MCF 10A (cell line): ENCODE data around the gene RSRC2. TPM values are rescaled to one million over a fixed set of nuclear protein-coding genes. Genes with fewer than 3 reads are reported as not detected.
"Not testable (repeated sequence)": the region's sequence is repeated elsewhere in the genome, so short reads cannot be mapped to it uniquely, and the experiment has no call there.

Source experiments
- BruUV-seq: library from RNA; stranded (reverse); fragments of 400-500 nt; replicated peaks from 2 replicates; lab custom pipeline; 2021; lab: Mats Ljungman, UMichigan
- CTCF ChIA-PET: fragments of 300-600 bp; sonication (Branson Sonifier 250); formaldehyde crosslinking; extraction: SDS; loops from one replicate; lab custom pipeline; 2021; ENCODE audit warnings: antibody characterized with exemption, inconsistent platforms; lab: Yijun Ruan, JAX
- POLR2A ChIA-PET: fragments of 300-600, 350-650 bp; sonication (Branson Sonifier 250); formaldehyde crosslinking; extraction: SDS; loops from one replicate; lab custom pipeline; 2020; ENCODE audit warnings: antibody characterized with exemption, inconsistent platforms; lab: Yijun Ruan, JAX
- DNase-seq: peaks from one replicate; pipeline ENCODE4 v3.0.0-alpha.2; 2018; ENCODE audit not compliant: unreplicated experiment
- H3K27ac Mint-ChIP-seq: one replicate; pipeline ENCODE4 v1.8.0; 2022; ENCODE audit warnings: mild to moderate bottlenecking, low read depth, mixed read lengths; ENCODE audit not compliant: unreplicated experiment
- H3K27me3 Mint-ChIP-seq: one replicate; pipeline ENCODE4 v1.8.0; 2022; ENCODE audit warnings: mixed read lengths; ENCODE audit not compliant: insufficient read depth, unreplicated experiment
- H3K36me3 Mint-ChIP-seq: one replicate; pipeline ENCODE4 v1.8.0; 2022; ENCODE audit warnings: mild to moderate bottlenecking, moderate library complexity, mixed read lengths; ENCODE audit not compliant: insufficient read depth, unreplicated experiment
- H3K4me1 Mint-ChIP-seq: one replicate; pipeline ENCODE4 v1.8.0; 2022; ENCODE audit warnings: mixed read lengths; ENCODE audit not compliant: insufficient read depth, unreplicated experiment
- H3K4me3 Mint-ChIP-seq: one replicate; pipeline ENCODE4 v1.8.0; 2022; ENCODE audit warnings: mild to moderate bottlenecking, moderate library complexity, mixed read lengths; ENCODE audit not compliant: unreplicated experiment
- H3K9me3 Mint-ChIP-seq: one replicate; pipeline ENCODE4 v1.8.0; 2022; ENCODE audit warnings: mixed read lengths; ENCODE audit not compliant: unreplicated experiment
- intact Hi-C: fragments of 100-400 bp; cut with micrococcal nuclease; formaldehyde crosslinking; loops from 2 replicates; pipeline ENCODE4 v1.14.1; 2022
- total RNA-seq: library from RNA; stranded (reverse); gene quantifications from 2 replicates; pipeline ENCODE4 v1.2.3, GENCODE V29; 2022
- TF ChIP-seq, protein P1 (sequence below): fragments of 200-600 bp; IDR thresholded peaks from one replicate; pipeline ENCODE4 v1.8.0; 2022; ENCODE audit warnings: antibody characterized with exemption, mild to moderate bottlenecking; ENCODE audit not compliant: unreplicated experiment

Gene RSRC2
- total RNA-seq, 1 experiment from 2014 or later = 93.4 TPM

DNA sequence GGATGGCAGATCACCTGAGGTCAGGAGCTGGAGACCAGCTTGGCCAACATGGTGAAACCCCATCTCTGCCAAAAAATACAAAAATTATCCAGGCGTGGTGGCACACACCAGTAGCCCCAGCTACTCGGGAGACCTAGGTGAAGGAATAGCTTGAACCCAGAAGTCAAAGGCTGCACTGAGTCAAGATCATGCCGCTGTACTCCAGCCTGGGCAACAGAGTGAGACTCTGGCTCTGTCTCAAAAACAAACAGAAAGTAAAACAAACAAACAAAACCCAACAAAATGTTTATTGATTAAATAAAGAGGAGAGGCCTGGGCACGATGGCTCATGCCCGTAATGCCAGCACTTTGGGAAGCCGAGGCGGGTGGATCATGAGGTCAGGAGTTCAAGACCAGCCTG lies 31.5 kb downstream of the RSRC2 start:
- intact Hi-C loops = no loop called here
- POLR2A ChIA-PET = interaction anchor here (0.6 to 11.3 kb wide), 3 partner anchors 9 to 99 kb away, joined by 3 to 271 read pairs (median 3); partner anchors contain the start of genes KNTC1 and RSRC2
- Mint-ChIP-seq H3K4me3 (no peak overlapping the region), H3K4me1 (peaks cover 5% of the 10 kb centered on the region), H3K27ac (peak overlapping the region; percentile 42), H3K27me3 (no peaks in the 10 kb centered on the region), H3K9me3 (no peaks in the 10 kb centered on the region), H3K36me3 (peaks cover 49% of the 10 kb centered on the region)
- no TSS peak for BruUV-seq
- CTCF ChIA-PET = interaction anchor here (0.6 kb wide), 1 partner anchor 141 kb away, joined by 3 read pairs; no protein-coding TSS in a partner anchor
- no peak for DNase-seq
- TF ChIP-seq, protein P1, sequence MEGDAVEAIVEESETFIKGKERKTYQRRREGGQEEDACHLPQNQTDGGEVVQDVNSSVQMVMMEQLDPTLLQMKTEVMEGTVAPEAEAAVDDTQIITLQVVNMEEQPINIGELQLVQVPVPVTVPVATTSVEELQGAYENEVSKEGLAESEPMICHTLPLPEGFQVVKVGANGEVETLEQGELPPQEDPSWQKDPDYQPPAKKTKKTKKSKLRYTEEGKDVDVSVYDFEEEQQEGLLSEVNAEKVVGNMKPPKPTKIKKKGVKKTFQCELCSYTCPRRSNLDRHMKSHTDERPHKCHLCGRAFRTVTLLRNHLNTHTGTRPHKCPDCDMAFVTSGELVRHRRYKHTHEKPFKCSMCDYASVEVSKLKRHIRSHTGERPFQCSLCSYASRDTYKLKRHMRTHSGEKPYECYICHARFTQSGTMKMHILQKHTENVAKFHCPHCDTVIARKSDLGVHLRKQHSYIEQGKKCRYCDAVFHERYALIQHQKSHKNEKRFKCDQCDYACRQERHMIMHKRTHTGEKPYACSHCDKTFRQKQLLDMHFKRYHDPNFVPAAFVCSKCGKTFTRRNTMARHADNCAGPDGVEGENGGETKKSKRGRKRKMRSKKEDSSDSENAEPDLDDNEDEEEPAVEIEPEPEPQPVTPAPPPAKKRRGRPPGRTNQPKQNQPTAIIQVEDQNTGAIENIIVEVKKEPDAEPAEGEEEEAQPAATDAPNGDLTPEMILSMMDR = no peak

DNA sequence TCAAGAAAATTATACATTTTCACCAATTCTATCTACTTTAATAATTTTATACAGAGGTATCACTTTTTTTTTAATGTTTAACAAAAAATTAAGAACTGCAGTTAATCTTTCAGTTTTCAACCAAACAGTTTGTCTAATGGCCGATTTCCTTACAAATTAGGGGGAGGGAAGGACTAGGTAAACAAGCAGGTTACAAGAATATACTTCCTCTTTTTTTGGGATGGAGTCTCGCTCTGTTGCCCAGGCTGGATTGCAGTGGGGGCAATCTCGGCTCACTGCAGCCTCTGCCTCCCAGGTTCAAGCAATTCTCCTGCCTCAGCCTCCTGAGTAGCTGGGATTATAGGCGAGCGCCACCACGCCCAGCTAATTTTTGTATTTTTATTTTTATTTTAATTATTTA lies 33.5 kb downstream of the RSRC2 start:
- H3K27ac Mint-ChIP-seq, H3K4me1 Mint-ChIP-seq, H3K27me3 Mint-ChIP-seq, intact Hi-C loops, H3K4me3 Mint-ChIP-seq, DNase-seq, H3K9me3 Mint-ChIP-seq, BruUV-seq: not testable (repeated sequence)
- ChIA-PET POLR2A (interaction anchor here (0.9 kb wide), 1 partner anchor 20 kb away, joined by 3 read pairs; no protein-coding TSS in a partner anchor), CTCF (interaction anchor here (0.9 kb wide), 1 partner anchor 10 kb away, joined by 3 read pairs; no protein-coding TSS in a partner anchor)
- H3K36me3 Mint-ChIP-seq = peaks cover 62% of the 10 kb centered on the region

DNA sequence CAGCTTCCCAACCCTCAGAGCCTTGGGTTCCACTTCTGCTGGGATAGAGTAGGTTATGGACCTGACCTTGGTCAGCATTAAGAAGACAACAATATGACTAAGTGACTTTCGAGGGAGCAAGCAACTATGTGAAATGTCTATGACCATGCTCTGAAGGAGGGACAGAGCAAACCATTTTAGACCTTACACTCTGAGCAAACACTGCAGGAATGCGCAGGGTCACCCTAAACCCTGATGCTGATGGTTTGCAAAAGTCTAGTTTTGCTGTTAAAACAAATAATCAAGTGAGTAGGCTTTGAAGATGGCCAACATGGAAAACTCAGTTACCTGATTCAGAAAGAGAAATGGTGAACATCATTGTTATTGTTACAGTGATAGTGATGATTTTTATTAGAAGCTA lies 34.7 kb downstream of the RSRC2 start:
- intact Hi-C loops = no loop called here
- Mint-ChIP-seq H3K27me3 (no peaks in the 10 kb centered on the region), H3K4me1 (peaks cover 5% of the 10 kb centered on the region), H3K36me3 (peaks cover 69% of the 10 kb centered on the region), H3K27ac (no peak overlapping the region), H3K9me3 (no peaks in the 10 kb centered on the region), H3K4me3 (no peak overlapping the region)
- no TSS peak for BruUV-seq
- ChIA-PET POLR2A (interaction anchor here (2.5 kb wide), 1 partner anchor 8 kb away, joined by 11 read pairs; the partner anchor contains the start of gene ZCCHC8), CTCF (interaction anchor here (0.6 to 0.7 kb wide), 4 partner anchors 19 to 233 kb away, joined by 3 to 4 read pairs (median 4); no protein-coding TSS in a partner anchor)
- DNase-seq = no peak
- TF ChIP-seq, protein P1 = no peak

DNA sequence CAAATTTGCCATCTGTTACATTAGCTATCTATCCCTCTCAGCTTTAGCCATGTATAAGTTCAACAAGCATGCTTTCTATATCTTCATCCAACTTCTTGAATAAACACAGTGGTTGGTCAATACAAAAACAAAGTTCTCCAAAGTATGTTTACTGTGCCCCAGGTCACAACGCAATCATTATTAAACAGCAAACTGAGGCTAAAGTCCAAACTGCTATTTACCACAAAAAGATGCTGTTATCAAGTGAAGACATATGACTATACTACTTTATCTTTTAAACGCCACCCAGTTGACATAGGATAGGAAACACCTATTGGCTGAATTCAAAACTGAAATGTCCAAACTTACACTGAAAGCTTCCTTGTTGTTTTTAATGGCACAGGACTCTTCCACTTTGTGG lies 37.7 kb downstream of the RSRC2 start:
- TSS peak; percentile 5 for BruUV-seq
- Mint-ChIP-seq H3K27ac (no peak overlapping the region), H3K9me3 (no peaks in the 10 kb centered on the region), H3K4me3 (no peak overlapping the region), H3K27me3 (no peaks in the 10 kb centered on the region), H3K36me3 (peaks cover 84% of the 10 kb centered on the region), H3K4me1 (no peaks in the 10 kb centered on the region)
- POLR2A ChIA-PET = interaction anchor here (0.6 to 1.5 kb wide), 6 partner anchors 9 to 24 kb away, joined by 3 to 5 read pairs (median 4); no protein-coding TSS in a partner anchor
- intact Hi-C loops = no loop called here
- TF ChIP-seq, protein P1 = no peak
- no peak for DNase-seq
- CTCF ChIA-PET = interaction anchor here (0.8 kb wide), 1 partner anchor 21 kb away, joined by 6 read pairs; no protein-coding TSS in a partner anchor

DNA sequence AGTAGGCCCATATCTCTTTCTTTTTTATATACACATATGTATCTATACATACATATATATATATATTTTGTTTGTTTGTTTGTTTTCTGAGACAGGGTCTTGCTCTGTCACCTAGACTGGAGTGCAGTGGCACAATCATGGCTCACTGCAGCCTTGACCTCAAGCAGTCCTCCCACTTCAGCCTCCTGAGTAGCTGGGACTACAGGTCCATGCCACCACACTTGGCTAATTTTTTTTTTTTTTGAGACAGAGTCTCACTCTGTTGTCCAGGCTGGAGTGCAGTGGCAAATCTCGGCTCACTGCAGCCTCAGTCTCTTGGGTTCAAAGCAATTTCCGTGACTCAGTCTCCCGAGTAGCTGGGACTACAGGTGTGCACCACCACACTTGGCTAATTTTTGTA lies 38.9 kb downstream of the RSRC2 start:
- H3K27me3 Mint-ChIP-seq, POLR2A ChIA-PET, H3K27ac Mint-ChIP-seq, DNase-seq, H3K9me3 Mint-ChIP-seq, H3K4me3 Mint-ChIP-seq, H3K4me1 Mint-ChIP-seq, intact Hi-C loops, CTCF ChIA-PET, BruUV-seq: not testable (repeated sequence)
- H3K36me3 Mint-ChIP-seq = peaks cover 96% of the 10 kb centered on the region
